HepG2 (cell line): ENCODE data around the gene SLC19A1. TPM values are rescaled to one million over a fixed set of nuclear protein-coding genes. Genes with fewer than 3 reads are reported as not detected.

Source experiments
- ATAC-seq: fragments of 200-7000 bp; cut with Tn5 transposase; 3 replicates; pipeline ENCODE4 v1.9.1; 2020; ENCODE audit warnings: mild to moderate bottlenecking, moderate library complexity
- BruUV-seq: library from RNA; stranded (reverse); fragments of 400-500 nt; replicated peaks from 2 replicates; lab custom pipeline; 2021; lab: Mats Ljungman, UMichigan
- CTCF ChIA-PET: fragments of 300-600 bp; formaldehyde crosslinking; extraction: SDS; loops from one replicate; lab custom pipeline; 2021; ENCODE audit warnings: low total read pairs, inconsistent platforms, low intra/inter-chr PET ratio; lab: Yijun Ruan, JAX
- POLR2A ChIA-PET: fragments of 350-600 bp; sonication (Branson Sonifier 250); formaldehyde crosslinking; loops from one replicate; lab custom pipeline; 2020; ENCODE audit warnings: antibody characterized with exemption, inconsistent platforms; lab: Yijun Ruan, JAX
- DNase-seq: peaks from one replicate; pipeline ENCODE4 v3.0.0-alpha.2; 2015; ENCODE audit warnings: low spot score
- FAIRE-seq: peaks from 3 replicates; lab custom pipeline; 2011; peaks lifted over from hg19 to GRCh38; lab: Jason Lieb, UNC
- H2AFZ ChIP-seq: one replicate; pipeline ENCODE4 v1.6.1; 2011; ENCODE audit warnings: low read length, inconsistent platforms
- H3K27ac ChIP-seq: fragments of 300-600 bp; 3 replicates; pipeline ENCODE4 v1.8.0; 2011; ENCODE audit warnings: mixed run types, mild to moderate bottlenecking, mixed read lengths, low read length, inconsistent platforms; ENCODE audit not compliant: insufficient read depth; ENCODE audit errors: extremely low read length
- H3K27me3 ChIP-seq, 2 experiments: fragments of 200-600 bp in 1 of 2; 2 replicates in 1 of 2; 3 replicates in 1 of 2; pipeline versions ENCODE4 v1.6.0 to v1.8.0; 2011; ENCODE audit warnings: low read length in 2 of 2, mild to moderate bottlenecking in 2 of 2, moderate library complexity in 2 of 2, inconsistent platforms in 1 of 2; ENCODE audit not compliant: insufficient read depth in 2 of 2, control insufficient read depth in 1 of 2
- H3K36me3 ChIP-seq, 2 experiments: fragments of 200-600 bp in 1 of 2; replicated peaks in 1 of 2; 2 replicates in 1 of 2; 3 replicates in 1 of 2; pipeline versions ENCODE4 v1.5.1 to v1.8.0; 2011; ENCODE audit warnings: low read length in 2 of 2, inconsistent platforms in 1 of 2; ENCODE audit not compliant: insufficient read depth in 2 of 2, control insufficient read depth in 1 of 2
- H3K4me1 ChIP-seq: 2 replicates; pipeline ENCODE4 v1.5.1; 2012; ENCODE audit warnings: low read length, inconsistent platforms; ENCODE audit not compliant: insufficient read depth
- H3K4me2 ChIP-seq: 2 replicates; pipeline ENCODE4 v1.6.0; 2011; ENCODE audit warnings: low read depth, low read length, inconsistent platforms
- H3K4me3 ChIP-seq, 3 experiments: fragments of 200-600 bp in 1 of 3; sonication (generic), shearing (Covaris generic) in 1 of 3; replicated peaks in 1 of 3; 2 replicates each; pipeline ENCODE4 v1.5.1; 2011 to 2016; ENCODE audit warnings: low read length in 3 of 3, inconsistent platforms in 2 of 3, low read depth in 2 of 3, mild to moderate bottlenecking in 2 of 3, control low read depth in 1 of 3, mixed read lengths in 1 of 3; ENCODE audit not compliant: insufficient read depth in 1 of 3
- H3K79me2 ChIP-seq: one replicate; pipeline ENCODE4 v1.6.1; 2011; ENCODE audit warnings: low read length, inconsistent platforms; ENCODE audit not compliant: insufficient read depth
- H3K9ac ChIP-seq: 2 replicates; pipeline ENCODE4 v1.6.0; 2011; ENCODE audit warnings: mild to moderate bottlenecking, low read depth, low read length, inconsistent platforms; ENCODE audit not compliant: insufficient read depth
- H3K9me3 ChIP-seq: 2 replicates; pipeline ENCODE4 v1.5.1; 2012; ENCODE audit warnings: mild to moderate bottlenecking, low read length
- H4K20me1 ChIP-seq: 2 replicates; pipeline ENCODE4 v1.6.0; 2011; ENCODE audit warnings: inconsistent platforms, mild to moderate bottlenecking, low read length, moderate library complexity; ENCODE audit not compliant: insufficient read depth
- HDAC2 ChIP-seq: sonication (generic); formaldehyde crosslinking; IDR thresholded peaks from 2 replicates; pipeline ENCODE4 v1.4.0; 2020; ENCODE audit warnings: missing genetic modification reagents
- MBD4 ChIP-seq: IDR thresholded peaks from 2 replicates; pipeline ENCODE4 v1.6.1; 2012; ENCODE audit warnings: low read length, inconsistent platforms, borderline replicate concordance
- MXI1 ChIP-seq: IDR thresholded peaks from 3 replicates; pipeline ENCODE4 v1.6.1; 2012; ENCODE audit warnings: low read depth, low read length, inconsistent platforms, borderline replicate concordance
- NONO ChIP-seq, 2 experiments: fragments of 450-650 bp in 1 of 2; sonication (generic) in 1 of 2; formaldehyde crosslinking in 1 of 2; IDR thresholded peaks in 1 of 2; conservative IDR thresholded peaks in 1 of 2; 2 replicates each; pipeline versions ENCODE4 v1.6.1 to v1.8.0; 2017 to 2022; ENCODE audit warnings: mild to moderate bottlenecking in 1 of 2, missing genetic modification reagents in 1 of 2, moderate library complexity in 1 of 2
- PHB2 ChIP-seq: fragments of 450-650 bp; IDR thresholded peaks from 2 replicates; pipeline ENCODE4 v1.6.1; 2018; ENCODE audit not compliant: partially characterized antibody
- POLR2A ChIP-seq, 2 experiments: IDR thresholded peaks; 2 replicates each; pipeline ENCODE4 v1.6.1; 2011; ENCODE audit warnings: low read depth in 2 of 2, low read length in 2 of 2, mild to moderate bottlenecking in 1 of 2, moderate library complexity in 1 of 2; ENCODE audit not compliant: insufficient read depth in 1 of 2
- ZNF703 ChIP-seq: sonication (generic); formaldehyde crosslinking; IDR thresholded peaks from 2 replicates; pipeline ENCODE4 v1.5.1; 2020; ENCODE audit warnings: missing genetic modification reagents, mild to moderate bottlenecking, moderate library complexity, borderline replicate concordance
- ZNF766 ChIP-seq: sonication (generic); formaldehyde crosslinking; IDR thresholded peaks from 2 replicates; pipeline ENCODE4 v1.5.0; 2020; ENCODE audit warnings: missing genetic modification reagents, borderline replicate concordance
- WGBS: methylation state at CpG from one replicate; pipeline ENCODE4 v1.1.6; 2017; ENCODE audit warnings: low lambda C conversion rate; 5-methylcytosine and 5-hydroxymethylcytosine counted together
- in situ Hi-C: cut with HindIII; loops from 2 replicates; pipeline ENCODE4 v1.10.0; 2017; ENCODE audit warnings: low pct_unique_long_range_greater_than_20kb; ENCODE audit not compliant: extremely low pct_ligation_motif_present
- intact Hi-C: fragments of 100-400 bp; cut with micrococcal nuclease; formaldehyde crosslinking; loops from one replicate; pipeline ENCODE4 v1.10.0; 2022; ENCODE audit not compliant: unreplicated experiment
- polyA plus RNA-seq, 8 experiments: library from polyadenylated mRNA; depleted of rRNA in 3 of 8; stranded (reverse) in 7 of 8; unstranded in 1 of 8; fragments of >200 nt; fragmentation: Illumina TruSeq in 4 of 8; extraction: Trizol in 4 of 8; gene quantifications; 2 replicates each; pipeline versions ENCODE4 v1.2.1 to v1.2.3, GENCODE V29; 2011 to 2016; ENCODE audit warnings: low read depth in 4 of 8, missing spikeins in 1 of 8, mixed read lengths in 1 of 8; ENCODE audit not compliant: insufficient read depth in 1 of 8
- total RNA-seq, 5 experiments: library from RNA; depleted of rRNA; stranded (reverse); fragments of >200 nt; fragmentation: Illumina TruSeq; extraction: Trizol; gene quantifications; 2 replicates each; pipeline ENCODE4 v1.2.3, GENCODE V29; 2016; ENCODE audit warnings: low read depth in 1 of 5
- TF ChIP-seq, protein P1 (sequence below): fragments of 450-650 bp; IDR thresholded peaks from 2 replicates; pipeline ENCODE4 v1.6.1; 2016
- TF ChIP-seq, protein P2 (sequence below): sonication (generic); formaldehyde crosslinking; IDR thresholded peaks from 2 replicates; pipeline ENCODE4 v1.4.0; 2020; ENCODE audit warnings: missing genetic modification reagents
- TF ChIP-seq, protein P3 (sequence below): sonication (generic); formaldehyde crosslinking; IDR thresholded peaks from 2 replicates; pipeline ENCODE4 v1.8.0; 2022; ENCODE audit warnings: mild to moderate bottlenecking, missing genetic modification reagents, moderate library complexity

SLC19A1 gene
- total and polyA plus RNA-seq, 2 of the 13 experiments (the other 11 are each of a cell fraction or from before 2014, with no cell fraction given) = 21.8 to 23.0 TPM

DNA sequence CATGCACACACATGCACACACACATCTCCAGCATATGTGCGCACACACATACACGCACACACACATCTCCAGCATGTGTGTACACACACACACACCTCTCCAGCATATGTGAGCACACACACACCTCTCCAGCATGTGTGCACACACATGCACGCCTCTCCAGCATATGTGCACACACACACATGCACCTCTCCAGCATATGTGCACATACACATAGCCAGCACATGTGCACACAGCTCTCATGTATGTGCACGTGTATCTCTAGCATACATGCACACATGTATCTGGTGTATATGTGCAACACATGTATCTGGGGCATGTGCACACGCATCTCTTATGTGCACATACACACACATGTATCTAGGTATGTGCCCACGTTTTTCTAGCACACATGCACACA lies 57.9 kb downstream of the SLC19A1 start:
- H3K4me1 ChIP-seq = no peaks in the 10 kb centered on the region; the same call in 1 of the 2 replicates
- TF ChIP-seq ZNF703 (no peak), POLR2A (IDR thresholded peaks at IDR 0.05; ENCODE audit: insufficient read depth in 1 of 2, low read depth in 2 of 2, low read length in 2 of 2) (peak in 1 of 2 experiments; percentile 24; a peak in 1 of 4 replicates), HDAC2 (CRISPR knock-in tag) (no peak), MXI1 (0 out of 3 replicates have a peak, but pooled peaks have one; percentile 13), ZNF766 (no peak), NONO (IDR thresholded peaks at IDR 0.05) (no peak), NONO (CRISPR knock-in tag; conservative IDR thresholded peaks at IDR 0.05) (0 out of 2 replicates have a peak, but pooled peaks have one; percentile 39), PHB2 (no peak), MBD4 (no peak)
- TF ChIP-seq, protein P1, sequence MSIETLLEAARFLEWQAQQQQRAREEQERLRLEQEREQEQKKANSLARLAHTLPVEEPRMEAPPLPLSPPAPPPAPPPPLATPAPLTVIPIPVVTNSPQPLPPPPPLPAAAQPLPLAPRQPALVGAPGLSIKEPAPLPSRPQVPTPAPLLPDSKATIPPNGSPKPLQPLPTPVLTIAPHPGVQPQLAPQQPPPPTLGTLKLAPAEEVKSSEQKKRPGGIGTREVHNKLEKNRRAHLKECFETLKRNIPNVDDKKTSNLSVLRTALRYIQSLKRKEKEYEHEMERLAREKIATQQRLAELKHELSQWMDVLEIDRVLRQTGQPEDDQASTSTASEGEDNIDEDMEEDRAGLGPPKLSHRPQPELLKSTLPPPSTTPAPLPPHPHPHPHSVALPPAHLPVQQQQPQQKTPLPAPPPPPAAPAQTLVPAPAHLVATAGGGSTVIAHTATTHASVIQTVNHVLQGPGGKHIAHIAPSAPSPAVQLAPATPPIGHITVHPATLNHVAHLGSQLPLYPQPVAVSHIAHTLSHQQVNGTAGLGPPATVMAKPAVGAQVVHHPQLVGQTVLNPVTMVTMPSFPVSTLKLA = peak; percentile 77
- TF ChIP-seq, protein P2, sequence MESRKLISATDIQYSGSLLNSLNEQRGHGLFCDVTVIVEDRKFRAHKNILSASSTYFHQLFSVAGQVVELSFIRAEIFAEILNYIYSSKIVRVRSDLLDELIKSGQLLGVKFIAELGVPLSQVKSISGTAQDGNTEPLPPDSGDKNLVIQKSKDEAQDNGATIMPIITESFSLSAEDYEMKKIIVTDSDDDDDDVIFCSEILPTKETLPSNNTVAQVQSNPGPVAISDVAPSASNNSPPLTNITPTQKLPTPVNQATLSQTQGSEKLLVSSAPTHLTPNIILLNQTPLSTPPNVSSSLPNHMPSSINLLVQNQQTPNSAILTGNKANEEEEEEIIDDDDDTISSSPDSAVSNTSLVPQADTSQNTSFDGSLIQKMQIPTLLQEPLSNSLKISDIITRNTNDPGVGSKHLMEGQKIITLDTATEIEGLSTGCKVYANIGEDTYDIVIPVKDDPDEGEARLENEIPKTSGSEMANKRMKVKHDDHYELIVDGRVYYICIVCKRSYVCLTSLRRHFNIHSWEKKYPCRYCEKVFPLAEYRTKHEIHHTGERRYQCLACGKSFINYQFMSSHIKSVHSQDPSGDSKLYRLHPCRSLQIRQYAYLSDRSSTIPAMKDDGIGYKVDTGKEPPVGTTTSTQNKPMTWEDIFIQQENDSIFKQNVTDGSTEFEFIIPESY (CRISPR knock-in tag) = no peak
- TF ChIP-seq, protein P3, sequence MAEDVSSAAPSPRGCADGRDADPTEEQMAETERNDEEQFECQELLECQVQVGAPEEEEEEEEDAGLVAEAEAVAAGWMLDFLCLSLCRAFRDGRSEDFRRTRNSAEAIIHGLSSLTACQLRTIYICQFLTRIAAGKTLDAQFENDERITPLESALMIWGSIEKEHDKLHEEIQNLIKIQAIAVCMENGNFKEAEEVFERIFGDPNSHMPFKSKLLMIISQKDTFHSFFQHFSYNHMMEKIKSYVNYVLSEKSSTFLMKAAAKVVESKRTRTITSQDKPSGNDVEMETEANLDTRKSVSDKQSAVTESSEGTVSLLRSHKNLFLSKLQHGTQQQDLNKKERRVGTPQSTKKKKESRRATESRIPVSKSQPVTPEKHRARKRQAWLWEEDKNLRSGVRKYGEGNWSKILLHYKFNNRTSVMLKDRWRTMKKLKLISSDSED (CRISPR knock-in tag) = no peak
- BruUV-seq = no TSS peak
- no peak for DNase-seq
- no peaks in the 10 kb centered on the region for H4K20me1 ChIP-seq
- 97% methylated on average over 6 of the region's 6 CpGs for WGBS
- FAIRE-seq = no peak
- no peaks in the 10 kb centered on the region for H3K9me3 ChIP-seq
- H3K27ac ChIP-seq = no peak overlapping the region
- CTCF ChIA-PET = no interaction called here
- no peak for ATAC-seq
- no peaks in the 10 kb centered on the region for H3K27me3 ChIP-seq
- in situ Hi-C loops = no loop called here
- H3K4me3 ChIP-seq = no peak overlapping the region
- H3K4me2 ChIP-seq = no peak overlapping the region
- H2AFZ ChIP-seq = no peak overlapping the region
- peaks cover 19 to 39% of the 10 kb centered on the region in 2 experiments for H3K36me3 ChIP-seq
- no peak overlapping the region for H3K9ac ChIP-seq
- POLR2A ChIA-PET = no interaction called here
- intact Hi-C loops = no loop called here
- H3K79me2 ChIP-seq = no peaks in the 10 kb centered on the region
